GM12875 (cell line): Measurements from ENCODE around the gene LYL1.
A peak's percentile ranks its signal among the peaks of the same experiment; 100 is the strongest.

Experiments
- H3K4me3 ChIP-seq: one replicate; pipeline ENCODE4 v1.5.1; 2011; ENCODE audit warnings: low read depth, low read length, control low read depth
- CTCF ChIP-seq: IDR thresholded peaks from 2 replicates; pipeline ENCODE4 v1.5.1; 2011; ENCODE audit warnings: low read depth, mild to moderate bottlenecking, control low read depth, inconsistent platforms, low read length, moderate library complexity, borderline replicate concordance; ENCODE audit not compliant: insufficient read depth

Gene LYL1

DNA sequence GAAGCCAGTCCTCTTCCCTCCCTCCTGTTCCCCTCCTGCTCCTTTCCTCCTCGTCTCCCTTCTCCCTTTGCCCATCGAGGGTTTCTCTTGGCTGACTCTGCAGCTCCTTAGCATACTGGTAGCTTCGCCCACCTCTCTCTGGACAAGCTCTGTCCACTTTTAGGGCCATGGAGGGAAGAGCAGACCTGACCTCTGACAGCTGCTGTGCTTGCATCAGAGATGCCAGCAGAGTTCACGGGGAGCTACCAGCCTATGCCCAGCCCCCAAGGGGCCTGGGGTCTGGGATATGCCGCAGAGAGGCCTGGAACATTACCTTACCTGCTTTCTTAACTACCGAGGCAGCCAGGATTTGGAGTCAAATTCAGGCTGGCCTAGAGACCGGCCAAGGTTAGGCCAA, 19.7 kb downstream of the LYL1 start:
- no peak overlapping the region for H3K4me3 ChIP-seq
- TF ChIP-seq CTCF, result no peak

DNA sequence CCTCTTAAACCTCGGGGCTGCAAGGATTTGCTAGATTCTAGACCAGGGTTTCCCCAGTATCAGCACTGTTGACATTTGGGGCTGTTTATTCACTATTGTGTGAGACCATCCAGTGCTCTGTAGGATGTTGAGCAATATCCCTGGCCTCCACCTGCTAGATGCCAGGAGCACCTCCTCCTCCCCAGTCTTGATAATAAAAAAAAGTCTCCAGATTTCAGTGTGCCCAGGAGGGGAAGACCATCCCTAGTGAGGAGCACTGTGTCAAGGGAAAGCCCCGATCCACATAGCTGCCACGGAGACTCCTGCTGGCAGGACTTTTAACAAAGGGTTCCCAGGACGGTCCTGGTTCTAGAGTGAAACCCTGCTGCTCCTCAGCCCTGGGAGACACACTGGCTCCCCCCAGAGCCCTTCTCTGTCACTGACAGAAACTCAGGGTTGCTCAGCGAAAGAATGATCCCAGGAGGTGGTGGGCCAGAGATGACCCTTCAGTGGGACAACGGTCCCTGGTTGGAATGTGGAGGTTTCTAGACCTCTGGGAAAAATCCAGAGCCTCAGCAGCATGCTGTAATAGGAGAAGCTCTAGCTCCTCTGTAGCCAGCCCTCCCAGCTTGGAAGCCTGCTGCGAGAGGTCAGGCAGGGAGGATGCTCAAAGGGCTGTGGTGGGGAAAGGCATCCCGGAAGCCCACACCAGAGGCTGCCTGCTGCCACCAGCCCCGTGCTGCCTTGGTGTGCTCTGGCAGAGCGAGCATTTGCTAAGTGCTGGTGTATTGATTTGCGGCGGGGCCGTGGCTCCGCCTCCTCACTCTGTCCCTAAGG, 20.3 kb downstream of the LYL1 start:
- TF ChIP-seq CTCF, result 0 out of 2 replicates have a peak, but pooled peaks have one; percentile 5
- H3K4me3 ChIP-seq, result no peak overlapping the region

GRCh38 chr19:13079542-13079986, 23.1 kb downstream of the LYL1 start:
- H3K4me3 ChIP-seq, result no peak overlapping the region
- no peak for TF ChIP-seq CTCF

DNA sequence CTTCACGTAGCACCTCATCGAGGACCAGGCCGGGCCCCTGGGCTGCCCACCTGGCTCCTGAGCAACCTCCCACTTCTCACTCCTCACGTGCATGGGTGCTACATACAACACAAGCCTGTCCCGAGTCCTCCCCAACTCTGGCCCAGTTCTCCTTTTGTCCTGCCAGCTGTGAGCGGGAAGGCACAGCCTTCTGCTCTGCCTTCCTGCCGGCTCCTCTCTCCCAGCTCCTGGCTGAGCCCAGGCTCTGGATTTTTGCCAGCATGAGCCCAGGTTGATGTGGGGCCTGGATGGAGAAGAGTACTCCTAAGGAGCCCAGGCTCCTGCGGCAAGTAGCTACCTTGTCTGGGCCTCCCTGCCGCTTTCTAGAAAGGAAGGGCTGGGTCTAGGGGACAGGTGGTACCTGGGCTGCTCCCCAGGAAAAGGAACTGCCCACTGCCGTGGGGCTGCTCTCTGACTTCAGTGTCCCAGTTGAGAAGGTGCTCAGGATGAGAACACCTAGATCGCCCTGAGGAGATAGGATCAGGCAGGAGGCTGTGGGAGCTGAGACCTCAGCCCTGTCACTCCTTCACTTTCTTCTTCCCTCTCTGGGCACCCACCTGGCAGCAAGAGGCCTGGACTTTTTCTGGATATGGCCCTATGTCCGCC, 23.6 kb downstream of the LYL1 start:
- no peak overlapping the region for H3K4me3 ChIP-seq
- no peak for TF ChIP-seq CTCF

DNA sequence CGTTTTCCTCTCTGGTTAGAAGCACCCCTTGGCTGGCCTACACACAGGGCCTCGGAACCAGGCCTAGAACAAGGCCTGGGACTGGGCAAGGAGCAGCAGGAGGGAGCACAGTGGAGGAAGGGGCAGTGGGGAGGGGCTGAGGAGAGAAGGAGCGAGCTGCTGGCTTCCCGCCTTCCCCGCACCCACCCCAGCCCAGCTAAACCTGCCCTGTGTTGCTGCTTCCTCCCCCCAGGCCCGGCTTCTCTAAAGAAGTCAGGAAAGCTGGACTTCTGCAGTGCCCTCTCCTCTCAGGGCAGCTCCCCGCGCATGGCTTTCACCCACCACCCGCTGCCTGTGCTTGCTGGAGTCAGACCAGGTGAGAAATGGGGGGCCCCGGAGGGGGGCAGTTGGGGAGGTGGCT, 24.3 kb downstream of the LYL1 start:
- no peak overlapping the region for H3K4me3 ChIP-seq
- no peak for TF ChIP-seq CTCF

DNA sequence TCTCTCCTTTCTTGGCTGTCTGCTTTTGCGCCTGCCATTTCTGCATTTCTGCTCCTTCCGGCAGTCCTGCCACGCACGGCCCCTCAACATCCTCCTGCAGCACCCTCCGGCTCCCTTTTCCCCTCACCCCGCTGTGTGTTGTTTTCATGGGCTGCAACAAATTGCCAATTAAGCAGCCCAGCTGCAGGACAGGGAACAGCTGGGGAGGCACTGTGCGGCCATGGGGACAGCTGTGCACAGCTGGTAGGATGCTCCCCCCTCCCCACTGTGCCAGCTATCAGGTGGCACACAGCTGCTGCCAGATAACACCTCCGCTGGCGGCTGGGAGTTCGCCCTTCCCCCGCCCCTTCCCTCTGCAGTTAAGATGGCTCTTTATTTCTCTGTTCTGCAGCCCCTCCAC, 25.4 kb downstream of the LYL1 start:
- H3K4me3 ChIP-seq, result no peak overlapping the region

More for the DNA sequence above, 25.4 kb downstream of the LYL1 start:
- TF ChIP-seq CTCF, result no peak
